Right lobe of liver (tissue), 4 donors: ENCODE measurements around the gene DCTN1.

ENCODE experiments used
- CTCF ChIP-seq, 4 donors: fragments of 200-600 bp in 3 of 4; fragments of 450-650 bp in 1 of 4; IDR thresholded peaks; one replicate each; pipeline versions ENCODE4 v1.5.1 to v1.8.0; 2016 to 2022; ENCODE audit warnings: antibody characterized with exemption in 4 of 4, mild to moderate bottlenecking in 2 of 4
- POLR2A ChIP-seq: fragments of 450-650 bp; IDR thresholded peaks from one replicate; pipeline ENCODE4 v1.6.1; 2017; ENCODE audit warnings: antibody characterized with exemption, mild to moderate bottlenecking
- donor health status: DM: no; HTN: no; CAD: no.
- donor health status: DM: no; HTN: no; CAD: no.
- donor health status: DM: no; HTN: yes; CAD: no.

DNA sequence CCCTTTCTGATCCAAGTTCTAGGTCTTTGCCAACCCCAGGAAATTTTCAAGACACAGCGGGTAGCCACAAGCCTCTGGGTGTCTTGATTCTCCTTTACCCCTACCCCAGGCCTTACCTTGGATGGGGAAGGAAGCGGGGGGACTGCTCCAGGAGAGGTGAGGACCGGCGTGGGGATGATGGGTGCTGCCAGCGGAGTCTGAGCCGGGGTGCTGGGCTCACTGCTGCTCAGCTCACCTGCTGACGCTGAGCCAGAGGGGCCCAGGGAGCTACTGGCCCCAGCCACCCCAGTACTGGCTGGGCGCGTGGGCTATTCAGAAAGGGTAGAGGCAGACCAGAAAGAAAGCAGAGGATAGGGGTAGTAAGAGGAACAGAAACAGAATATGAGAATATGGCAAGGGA is 8.7 kb downstream of the DCTN1 start:
- TF ChIP-seq CTCF (IDR thresholded peaks at IDR 0.05): no peak
- TF ChIP-seq POLR2A: no peak
